Renal cortical epithelial cell (primary cell): Measurements from ENCODE around the gene RPL9. TPM values are rescaled to one million over a fixed set of nuclear protein-coding genes. Genes with fewer than 3 reads are reported as not detected.
A peak's percentile ranks its signal among the peaks of the same experiment; 100 is the strongest.
"Not testable (repeated sequence)": the region's sequence is repeated elsewhere in the genome, so short reads cannot be mapped to it uniquely, and the experiment has no call there.

Experiments used
- DNase-seq: peaks from one replicate; pipeline ENCODE4 v3.0.0-alpha.2; 2011; ENCODE audit warnings: low read depth
- total RNA-seq: library from RNA; depleted of rRNA; stranded (reverse); fragments of >200 nt; gene quantifications from 2 replicates; pipeline ENCODE4 v1.2.3, GENCODE V29; 2014

RPL9 gene
- total RNA-seq, result 1,427 and 3,900 TPM in 2 replicates

- peak; percentile 99 for DNase-seq
Measured at GRCh38 chr4:39458505-39459300, at the start of gene RPL9, which contains the start of gene LIAS. Gene RPL9, minus strand, starts transcription at chr4:39458922. Its CDS starts 483 bp downstream, at chr4:39458439. Gene LIAS, plus strand, starts transcription at chr4:39459056. Its CDS starts 62 bp downstream, at chr4:39459118.

- peak; percentile 82 for DNase-seq
Measured at GRCh38 chr4:39505581-39505980, 46.9 kb upstream of the RPL9 start.

GRCh38 chr4:39504538-39504937 is 45.8 kb upstream of the RPL9 start:
- DNase-seq, result no peak

- not testable (repeated sequence) for DNase-seq
Measured at GRCh38 chr4:39502664-39503035, 43.9 kb upstream of the RPL9 start.

GRCh38 chr4:39502019-39502663 is 43.4 kb upstream of the RPL9 start:
- DNase-seq, result peak; percentile 64

GRCh38 chr4:39498727-39499020 is 40.0 kb upstream of the RPL9 start:
- no peak for DNase-seq

- no peak for DNase-seq
Measured at GRCh38 chr4:39497909-39498726, 39.4 kb upstream of the RPL9 start.

- peak; percentile 48 for DNase-seq
Measured at GRCh38 chr4:39495446-39496213, 36.9 kb upstream of the RPL9 start.

GRCh38 chr4:39494354-39494753 is 35.6 kb upstream of the RPL9 start:
- no peak for DNase-seq

- no peak for DNase-seq
Measured at GRCh38 chr4:39490322-39490721, 31.6 kb upstream of the RPL9 start.

- no peak for DNase-seq
Measured at GRCh38 chr4:39486221-39486804, 27.6 kb upstream of the RPL9 start.

GRCh38 chr4:39484582-39485272 is 26.0 kb upstream of the RPL9 start:
- DNase-seq, result no peak

GRCh38 chr4:39480902-39481695 is 22.4 kb upstream of the RPL9 start:
- no peak for DNase-seq

- DNase-seq, result no peak
Measured at GRCh38 chr4:39480251-39480650, 21.5 kb upstream of the RPL9 start.

GRCh38 chr4:39476187-39476895 is 17.6 kb upstream of the RPL9 start:
- no peak for DNase-seq

GRCh38 chr4:39472396-39472795 is 13.7 kb upstream of the RPL9 start:
- DNase-seq, result peak; percentile 84

GRCh38 chr4:39470402-39470801 is 11.7 kb upstream of the RPL9 start:
- no peak for DNase-seq

GRCh38 chr4:39469429-39470077 is 10.8 kb upstream of the RPL9 start:
- peak; percentile 92 for DNase-seq

GRCh38 chr4:39467464-39467863 is 8.7 kb upstream of the RPL9 start:
- DNase-seq, result no peak
